ENCODE results near the gene LUZP1.
A peak's percentile ranks its signal among the peaks of the same experiment; 100 is the strongest.

LUZP1 gene

DNA sequence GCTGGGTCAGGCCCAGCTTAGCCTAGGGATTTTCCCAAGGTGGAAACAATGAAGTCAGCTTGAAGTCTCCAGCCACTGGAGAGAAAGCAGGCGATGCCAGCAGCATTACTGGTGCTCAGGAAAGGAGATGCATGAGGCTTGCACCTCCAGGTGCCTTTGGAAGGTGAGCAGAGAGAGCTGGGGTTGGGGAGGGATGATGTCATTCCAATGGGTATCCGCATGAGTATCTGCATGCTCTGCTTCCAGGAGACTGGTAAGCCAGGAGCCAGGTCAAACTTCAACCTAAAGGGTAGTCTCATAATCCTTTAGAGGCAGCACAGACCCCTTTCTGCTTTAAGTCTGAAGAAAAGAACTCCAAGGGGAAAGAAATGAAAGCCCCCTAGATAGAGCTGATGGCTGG, 80.6 kb downstream of the LUZP1 start:
- FAIRE-seq = no peak
- no peak for TF ChIP-seq POLR2AphosphoS5 (IDR thresholded peaks at IDR 0.05; ENCODE audit: low read depth, low read length)
- TF ChIP-seq POLR2A (IDR thresholded peaks at IDR 0.05; ENCODE audit: low read depth, low read length) = no peak
- no peak for TF ChIP-seq TAF1 (IDR thresholded peaks at IDR 0.05; ENCODE audit: borderline replicate concordance, low read depth, low read length)
- DNase-seq (ENCODE audit: insufficient read length) = no peak

DNA sequence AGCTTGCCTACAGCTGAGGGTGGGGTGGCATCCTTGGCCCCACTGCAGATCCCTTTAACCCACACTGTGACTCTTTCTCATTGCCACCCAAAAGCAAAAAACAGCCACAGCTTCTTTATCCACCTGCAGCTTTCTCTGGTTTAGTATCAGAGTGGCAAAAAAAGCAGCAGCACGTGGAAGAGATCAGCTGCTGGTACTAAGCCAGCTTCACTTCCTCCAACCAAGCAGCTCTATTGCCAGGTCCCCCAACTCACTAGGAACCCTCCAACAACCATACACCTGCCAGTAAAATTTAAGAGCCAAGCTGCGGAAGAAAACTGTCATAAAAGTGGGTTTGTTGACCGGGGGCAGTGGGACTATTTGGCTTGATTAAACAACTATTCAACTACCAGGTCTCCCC, 83.0 kb downstream of the LUZP1 start:
- no peak for DNase-seq (ENCODE audit: insufficient read length)
- FAIRE-seq = no peak
- TF ChIP-seq POLR2AphosphoS5 (IDR thresholded peaks at IDR 0.05; ENCODE audit: low read depth, low read length) (no peak), TAF1 (IDR thresholded peaks at IDR 0.05; ENCODE audit: borderline replicate concordance, low read depth, low read length) (no peak), POLR2A (IDR thresholded peaks at IDR 0.05; ENCODE audit: low read depth, low read length) (no peak)

DNA sequence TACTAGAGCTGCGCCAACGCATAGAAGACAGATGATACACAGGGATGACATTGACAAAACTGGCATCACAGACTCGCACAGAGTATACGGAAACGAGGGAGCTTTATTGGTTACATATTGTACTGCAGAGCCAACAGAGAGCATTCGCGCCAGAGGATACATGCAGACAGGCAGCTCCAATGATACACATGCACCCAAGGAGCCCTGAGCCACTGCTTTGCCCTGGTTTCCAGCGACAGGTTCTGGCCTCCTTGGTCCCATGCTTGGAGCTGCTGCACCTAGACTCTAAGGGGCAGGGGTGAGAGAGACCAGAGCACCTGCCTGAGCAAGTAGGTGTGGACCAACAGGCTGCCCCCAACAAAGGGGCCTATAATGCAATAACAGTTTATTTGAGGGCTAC, 83.8 kb downstream of the LUZP1 start:
- TF ChIP-seq POLR2AphosphoS5 (IDR thresholded peaks at IDR 0.05; ENCODE audit: low read depth, low read length) (no peak), POLR2A (IDR thresholded peaks at IDR 0.05; ENCODE audit: low read depth, low read length) (no peak), TAF1 (IDR thresholded peaks at IDR 0.05; ENCODE audit: borderline replicate concordance, low read depth, low read length) (no peak)
- no peak for FAIRE-seq
- no peak for DNase-seq (ENCODE audit: insufficient read length)

- FAIRE-seq = no peak
- no peak for TF ChIP-seq TAF1 (IDR thresholded peaks at IDR 0.05; ENCODE audit: borderline replicate concordance, low read depth, low read length)
- no peak for TF ChIP-seq POLR2A (IDR thresholded peaks at IDR 0.05; ENCODE audit: low read depth, low read length)
- no peak for TF ChIP-seq POLR2AphosphoS5 (IDR thresholded peaks at IDR 0.05; ENCODE audit: low read depth, low read length)
- no peak for DNase-seq (ENCODE audit: insufficient read length)
Measured at GRCh38 chr1:23083714-23084480, 84.8 kb downstream of the LUZP1 start.

DNA sequence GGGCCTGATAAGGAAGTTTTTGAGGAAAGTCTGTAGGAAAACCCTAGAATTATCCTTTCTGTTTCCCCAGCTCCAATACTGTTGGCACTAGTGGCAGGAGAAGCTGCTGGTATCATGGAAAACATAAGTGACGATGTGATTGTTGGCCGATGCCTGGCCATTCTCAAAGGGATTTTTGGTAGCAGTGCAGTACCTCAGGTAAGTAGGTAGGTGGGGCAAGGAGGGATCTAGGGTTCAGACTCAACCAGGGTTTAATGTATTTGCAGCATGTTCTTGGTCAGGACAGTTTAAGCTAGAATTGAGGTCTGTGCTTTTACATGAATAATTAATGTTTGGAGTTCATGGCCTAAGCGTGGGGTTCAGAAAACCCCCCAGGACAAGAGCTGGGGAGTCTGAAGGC, 87.3 kb downstream of the LUZP1 start:
- TF ChIP-seq POLR2AphosphoS5 (IDR thresholded peaks at IDR 0.05; ENCODE audit: low read depth, low read length) (no peak), TAF1 (IDR thresholded peaks at IDR 0.05; ENCODE audit: borderline replicate concordance, low read depth, low read length) (no peak), POLR2A (IDR thresholded peaks at IDR 0.05; ENCODE audit: low read depth, low read length) (no peak)
- FAIRE-seq (peak; percentile 36), DNase-seq (ENCODE audit: insufficient read length) (no peak)

- DNase-seq (ENCODE audit: insufficient read length) (no peak), FAIRE-seq (no peak)
- no peak for TF ChIP-seq TAF1 (IDR thresholded peaks at IDR 0.05; ENCODE audit: borderline replicate concordance, low read depth, low read length)
- no peak for TF ChIP-seq POLR2AphosphoS5 (IDR thresholded peaks at IDR 0.05; ENCODE audit: low read depth, low read length)
- TF ChIP-seq POLR2A (IDR thresholded peaks at IDR 0.05; ENCODE audit: low read depth, low read length) = no peak
Measured at GRCh38 chr1:23080885-23081284, 87.8 kb downstream of the LUZP1 start.

DNA sequence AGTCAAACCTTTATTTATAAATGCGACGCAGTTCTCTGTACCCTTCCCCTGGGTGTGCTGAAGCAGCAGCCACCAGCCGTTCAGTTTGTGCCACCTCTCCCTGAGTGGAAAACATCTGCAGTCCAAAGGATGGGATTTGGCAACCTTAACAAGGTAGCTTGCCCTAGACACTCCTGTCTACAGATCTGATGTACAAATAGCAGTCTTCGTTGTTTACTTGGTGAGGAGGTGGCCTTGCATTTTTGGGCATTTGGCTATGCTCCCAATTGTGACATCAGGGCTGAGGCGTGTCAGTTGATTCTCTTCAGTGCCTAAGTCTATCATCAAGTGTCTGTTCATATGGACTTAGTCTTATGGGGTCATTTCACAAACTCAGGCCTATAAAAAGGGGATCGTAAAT, 89.6 kb downstream of the LUZP1 start:
- DNase-seq (ENCODE audit: insufficient read length) = no peak
- TF ChIP-seq POLR2A (IDR thresholded peaks at IDR 0.05; ENCODE audit: low read depth, low read length) (no peak), POLR2AphosphoS5 (IDR thresholded peaks at IDR 0.05; ENCODE audit: low read depth, low read length) (no peak), TAF1 (IDR thresholded peaks at IDR 0.05; ENCODE audit: borderline replicate concordance, low read depth, low read length) (no peak)
- FAIRE-seq = no peak

- FAIRE-seq (no peak), DNase-seq (ENCODE audit: insufficient read length) (no peak)
- TF ChIP-seq TAF1 (IDR thresholded peaks at IDR 0.05; ENCODE audit: borderline replicate concordance, low read depth, low read length) (no peak), POLR2A (IDR thresholded peaks at IDR 0.05; ENCODE audit: low read depth, low read length) (no peak), POLR2AphosphoS5 (IDR thresholded peaks at IDR 0.05; ENCODE audit: low read depth, low read length) (no peak)
Measured at GRCh38 chr1:23074012-23074411, 94.6 kb downstream of the LUZP1 start.

DNA sequence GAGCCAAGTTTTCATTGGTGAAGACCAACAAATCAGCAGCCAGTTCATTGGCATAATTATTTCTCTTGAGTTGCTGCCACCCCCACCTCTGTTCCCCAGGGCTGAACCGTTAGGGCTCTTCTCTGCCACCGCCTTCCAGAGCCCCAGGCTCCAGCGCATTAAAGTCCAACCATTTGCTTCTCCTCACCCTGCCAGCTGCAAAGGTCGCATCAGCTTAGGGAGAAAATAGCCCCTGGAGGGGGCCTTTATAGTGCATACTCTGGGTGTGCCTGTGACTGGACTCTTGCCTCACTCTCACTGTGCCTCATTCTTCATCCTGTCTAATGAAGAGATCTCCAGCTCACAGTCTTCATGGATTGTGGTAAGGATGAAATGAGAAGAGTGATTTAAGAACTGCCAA, 99.0 kb downstream of the LUZP1 start:
- FAIRE-seq = no peak
- DNase-seq (ENCODE audit: insufficient read length) = no peak
- TF ChIP-seq TAF1 (IDR thresholded peaks at IDR 0.05; ENCODE audit: borderline replicate concordance, low read depth, low read length) (no peak), POLR2A (IDR thresholded peaks at IDR 0.05; ENCODE audit: low read depth, low read length) (no peak), POLR2AphosphoS5 (IDR thresholded peaks at IDR 0.05; ENCODE audit: low read depth, low read length) (no peak)

GRCh38 chr1:23069149-23069548, 99.5 kb downstream of the LUZP1 start:
- TF ChIP-seq POLR2A (IDR thresholded peaks at IDR 0.05; ENCODE audit: low read depth, low read length) = no peak
- TF ChIP-seq TAF1 (IDR thresholded peaks at IDR 0.05; ENCODE audit: borderline replicate concordance, low read depth, low read length) = no peak
- TF ChIP-seq POLR2AphosphoS5 (IDR thresholded peaks at IDR 0.05; ENCODE audit: low read depth, low read length) = no peak
- no peak for DNase-seq (ENCODE audit: insufficient read length)
- FAIRE-seq = no peak

GRCh38 chr1:23066075-23066474, 102.6 kb downstream of the LUZP1 start:
- TF ChIP-seq POLR2AphosphoS5 (IDR thresholded peaks at IDR 0.05; ENCODE audit: low read depth, low read length) = no peak
- no peak for TF ChIP-seq POLR2A (IDR thresholded peaks at IDR 0.05; ENCODE audit: low read depth, low read length)
- TF ChIP-seq TAF1 (IDR thresholded peaks at IDR 0.05; ENCODE audit: borderline replicate concordance, low read depth, low read length) = no peak
- FAIRE-seq (no peak), DNase-seq (ENCODE audit: insufficient read length) (no peak)

DNA sequence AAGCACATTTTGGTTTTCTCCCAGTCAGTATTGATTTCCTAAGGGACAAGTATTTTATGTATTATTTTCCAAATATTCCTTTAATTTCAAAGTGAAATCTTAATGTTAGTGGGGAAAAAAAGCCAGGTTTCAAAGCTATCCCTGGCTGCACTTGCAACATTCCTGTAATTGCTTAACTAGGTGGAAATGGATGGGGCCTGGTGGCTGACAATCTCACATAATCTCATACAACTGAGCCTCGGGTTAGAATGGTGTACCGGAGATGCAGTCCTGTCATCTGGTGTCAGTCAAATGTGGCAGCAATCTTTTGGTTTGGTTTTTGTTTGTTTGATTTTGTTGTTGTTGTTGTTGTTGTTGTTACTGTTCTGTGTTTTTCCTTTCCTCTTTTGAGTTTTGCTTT, 103.3 kb downstream of the LUZP1 start:
- peak; percentile 24 for FAIRE-seq
- TF ChIP-seq POLR2A (IDR thresholded peaks at IDR 0.05; ENCODE audit: low read depth, low read length) (no peak), TAF1 (IDR thresholded peaks at IDR 0.05; ENCODE audit: borderline replicate concordance, low read depth, low read length) (no peak), POLR2AphosphoS5 (IDR thresholded peaks at IDR 0.05; ENCODE audit: low read depth, low read length) (no peak)
- no peak for DNase-seq (ENCODE audit: insufficient read length)

All from GM12892 (cell line).